GM21390 (cell line): Measurements from ENCODE around the gene N4BP3.
A peak's percentile ranks its signal among the peaks of the same experiment; 100 is the strongest.
"Not testable (repeated sequence)": the region's sequence is repeated elsewhere in the genome, so short reads cannot be mapped to it uniquely, and the experiment has no call there.

ENCODE experiments used
- ATAC-seq: cut with Tn5 transposase; IDR thresholded peaks from one replicate; pipeline ENCODE4 v1.9.1; 2021; ENCODE audit not compliant: unreplicated experiment

N4BP3 gene

DNA sequence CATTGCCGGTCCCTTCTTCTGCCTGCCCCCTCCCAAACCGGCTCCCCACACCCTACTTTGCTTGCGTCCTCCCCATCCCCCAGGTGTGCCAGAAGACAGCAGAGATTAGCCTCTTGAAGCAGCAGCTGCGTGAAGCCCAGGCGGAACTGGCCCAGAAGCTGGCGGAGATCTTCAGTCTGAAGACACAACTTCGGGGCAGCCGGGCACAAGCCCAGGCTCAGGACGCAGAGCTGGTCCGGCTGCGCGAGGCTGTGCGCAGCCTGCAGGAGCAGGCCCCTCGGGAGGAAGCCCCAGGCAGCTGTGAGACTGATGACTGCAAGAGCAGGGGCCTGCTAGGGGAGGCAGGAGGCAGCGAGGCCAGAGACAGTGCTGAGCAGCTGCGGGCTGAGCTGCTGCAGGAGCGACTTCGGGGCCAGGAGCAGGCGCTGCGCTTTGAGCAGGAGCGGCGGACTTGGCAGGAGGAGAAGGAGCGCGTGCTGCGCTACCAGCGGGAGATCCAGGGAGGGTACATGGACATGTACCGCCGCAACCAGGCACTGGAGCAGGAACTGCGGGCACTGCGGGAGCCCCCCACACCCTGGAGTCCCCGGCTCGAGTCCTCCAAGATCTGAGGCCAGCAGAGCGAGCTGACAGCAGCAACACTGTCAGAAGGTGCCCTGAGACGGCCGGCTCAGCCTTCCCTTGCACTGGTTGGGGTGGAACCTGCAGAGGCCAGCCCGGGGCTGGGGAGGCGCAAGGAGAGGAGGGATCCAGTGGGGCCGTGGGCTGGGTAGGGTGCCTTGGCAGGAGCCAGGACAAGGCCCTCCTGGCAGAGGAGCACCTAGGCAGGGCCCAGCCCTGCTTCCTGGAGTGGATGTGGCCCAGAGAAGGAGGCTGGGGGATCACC is 8.3 kb downstream of the N4BP3 start:
- no peak for ATAC-seq

DNA sequence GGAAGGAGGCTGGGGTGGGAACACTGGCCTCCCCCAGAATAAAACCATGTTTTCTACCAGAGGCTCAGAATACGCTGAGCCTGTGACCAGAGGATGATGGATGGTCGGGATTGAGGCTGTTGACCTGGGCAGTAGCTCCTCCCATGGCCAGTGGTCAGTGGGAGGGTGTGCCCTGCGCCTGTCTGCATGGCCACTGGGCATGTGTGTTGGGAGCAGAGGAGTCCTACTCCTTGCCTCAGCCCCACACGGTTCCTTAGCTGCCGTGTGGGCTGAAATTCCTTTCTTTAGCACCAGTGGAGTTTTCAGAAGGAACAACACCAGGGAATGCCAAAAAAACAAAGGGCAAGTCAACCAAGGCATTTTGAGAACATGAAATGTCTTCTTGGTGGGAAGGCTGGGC is 9.0 kb downstream of the N4BP3 start:
- no peak for ATAC-seq

DNA sequence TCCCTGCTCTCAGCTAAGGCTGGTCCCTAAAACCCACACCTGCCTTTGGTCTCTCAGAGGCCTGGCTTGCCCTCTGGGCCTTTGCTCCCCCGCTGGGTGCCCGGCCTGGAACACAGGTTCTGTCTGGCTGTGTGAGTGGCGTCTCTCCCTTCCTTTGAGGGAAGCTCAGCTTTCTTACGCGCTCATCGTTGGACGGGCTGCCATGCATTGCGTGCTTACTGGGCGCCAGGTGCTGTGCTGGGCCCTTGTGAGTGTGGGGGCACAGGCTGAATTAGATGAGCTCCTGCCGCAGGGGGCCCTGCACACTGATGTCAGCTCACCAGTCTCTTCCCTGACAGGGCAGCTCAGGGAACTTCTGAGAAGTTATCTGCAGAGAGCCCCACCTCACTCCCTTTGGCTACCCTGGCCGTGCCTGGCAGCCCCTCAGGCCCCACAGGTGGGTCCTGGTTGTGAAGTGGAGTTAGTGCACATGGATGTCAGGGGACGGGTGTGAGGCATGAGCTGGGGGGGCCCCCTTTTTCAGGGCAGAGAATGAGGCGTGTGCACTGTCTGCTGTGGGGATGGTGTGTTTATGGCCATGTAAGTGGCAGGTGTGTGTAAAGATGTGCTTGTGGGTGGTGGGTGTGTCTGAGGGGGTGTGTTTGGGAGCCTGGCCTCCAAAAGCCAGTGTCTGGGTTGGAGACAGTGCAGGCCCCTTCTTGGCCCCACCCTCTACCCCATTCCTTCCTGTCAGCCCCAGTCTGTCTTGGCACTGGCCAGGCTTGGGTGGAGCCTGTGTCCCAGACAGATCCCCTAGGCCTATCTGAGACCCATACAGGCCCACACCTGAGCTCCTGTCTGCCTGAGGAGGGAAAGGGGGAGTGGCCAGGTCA is 10.0 kb downstream of the N4BP3 start:
- ATAC-seq = no peak

- no peak for ATAC-seq
Observed at GRCh38 chr5:178123966-178124925, 10.9 kb downstream of the N4BP3 start.

- no peak for ATAC-seq
Observed at GRCh38 chr5:178125253-178125906, 12.0 kb downstream of the N4BP3 start.

- no peak for ATAC-seq
Observed at GRCh38 chr5:178126556-178126955, 13.2 kb downstream of the N4BP3 start.

GRCh38 chr5:178127300-178128009 is 14.1 kb downstream of the N4BP3 start:
- ATAC-seq = not testable (repeated sequence)

GRCh38 chr5:178129296-178129695 is 16.0 kb downstream of the N4BP3 start:
- ATAC-seq = no peak

DNA sequence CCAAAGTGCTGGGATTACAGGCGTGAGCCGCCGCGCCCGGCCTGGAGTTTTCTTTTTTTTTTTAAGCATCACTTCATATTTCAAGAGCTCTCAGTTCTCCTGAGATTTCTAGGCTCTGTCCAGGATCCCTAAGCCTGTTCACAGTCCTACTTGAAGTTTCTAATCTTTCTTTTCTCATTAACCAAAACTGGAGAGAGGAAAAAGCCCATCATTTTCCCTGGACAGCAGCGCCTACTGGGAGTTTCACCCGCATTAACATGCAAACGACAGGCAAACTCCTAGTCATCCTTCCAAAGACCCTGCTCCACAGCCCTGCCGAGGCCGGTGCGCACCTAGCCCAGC is 16.9 kb downstream of the N4BP3 start:
- not testable (repeated sequence) for ATAC-seq

GRCh38 chr5:178130576-178131445 is 17.5 kb downstream of the N4BP3 start, which contains the start of gene RMND5B:
Gene RMND5B, plus strand, starts transcription at chr5:178131014. Its CDS starts 7,106 bp downstream, at chr5:178138120.
- ATAC-seq = peak; percentile 90

GRCh38 chr5:178131446-178131996 is 18.2 kb downstream of the N4BP3 start:
- no peak for ATAC-seq

DNA sequence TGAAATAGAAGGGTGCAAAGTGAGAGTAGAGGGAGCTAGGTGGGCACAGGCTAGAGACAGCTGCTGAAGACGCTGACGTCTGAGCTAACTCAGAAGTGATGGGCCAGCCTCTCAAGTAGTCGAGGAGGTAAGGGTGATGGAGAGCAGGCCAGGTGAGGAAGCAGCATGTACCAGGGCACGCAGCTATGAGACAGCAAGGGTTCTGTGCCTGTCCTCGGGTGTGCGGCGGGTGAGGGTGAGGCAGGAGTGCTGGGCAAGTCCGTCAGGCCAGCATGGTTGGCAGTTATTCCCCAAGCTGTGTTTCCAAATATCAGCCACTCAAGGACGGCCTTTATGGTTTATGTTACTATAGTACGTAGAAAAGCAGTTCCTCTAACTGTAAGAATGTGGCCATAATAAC is 23.7 kb downstream of the N4BP3 start:
- ATAC-seq = no peak

- no peak for ATAC-seq
Observed at GRCh38 chr5:178137991-178138390, 24.7 kb downstream of the N4BP3 start.

DNA sequence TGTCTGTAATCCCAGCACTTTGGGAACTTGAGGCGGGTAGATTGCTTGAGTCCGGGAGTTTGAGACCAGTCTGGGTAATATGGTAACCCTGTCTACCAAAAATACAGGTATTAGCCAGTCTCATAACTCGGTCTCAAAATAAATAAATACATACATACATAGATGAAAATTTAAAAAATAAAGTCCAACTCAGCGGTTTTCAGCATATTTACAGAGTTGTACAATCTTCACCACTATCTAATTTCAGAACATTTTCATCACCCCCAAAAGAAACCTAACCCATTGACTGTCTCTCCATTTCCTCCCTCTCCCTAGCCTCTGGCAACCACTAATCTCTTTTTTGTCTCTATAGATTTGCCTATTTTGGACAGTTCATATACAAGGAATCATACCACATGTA is 28.2 kb downstream of the N4BP3 start:
- ATAC-seq = no peak

DNA sequence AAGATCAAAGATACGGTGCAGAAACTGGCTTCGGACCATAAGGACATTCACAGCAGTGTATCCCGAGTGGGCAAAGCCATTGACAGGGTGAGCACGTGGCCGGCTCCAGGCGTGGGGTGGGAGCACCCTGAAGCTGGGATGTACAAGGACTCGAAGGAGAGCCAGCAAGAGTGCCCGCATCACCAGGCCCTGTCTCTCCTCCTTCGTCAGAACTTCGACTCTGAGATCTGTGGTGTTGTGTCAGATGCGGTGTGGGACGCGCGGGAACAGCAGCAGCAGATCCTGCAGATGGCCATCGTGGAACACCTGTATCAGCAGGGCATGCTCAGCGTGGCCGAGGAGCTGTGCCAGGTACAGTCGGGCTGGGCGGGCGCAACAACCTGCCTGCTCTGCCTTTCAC is 29.3 kb downstream of the N4BP3 start:
- ATAC-seq = no peak

GRCh38 chr5:178143246-178143645 is 29.9 kb downstream of the N4BP3 start:
- ATAC-seq = no peak

DNA sequence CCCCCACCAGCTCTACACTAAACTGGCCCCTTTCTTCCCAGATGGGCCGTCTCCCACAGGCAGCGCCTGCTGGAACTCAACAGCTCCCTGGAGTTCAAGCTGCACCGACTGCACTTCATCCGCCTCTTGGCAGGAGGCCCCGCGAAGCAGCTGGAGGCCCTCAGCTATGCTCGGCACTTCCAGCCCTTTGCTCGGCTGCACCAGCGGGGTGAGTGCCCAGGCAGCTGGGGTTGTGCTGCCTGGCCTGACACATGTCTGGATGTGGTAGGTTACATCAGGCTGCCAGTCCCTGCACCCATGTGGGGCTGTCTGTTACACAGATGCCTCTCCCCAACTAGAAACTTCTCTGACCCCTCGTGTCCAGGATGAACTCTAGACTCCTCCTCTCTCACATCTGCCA is 30.6 kb downstream of the N4BP3 start:
- no peak for ATAC-seq
